SK-N-SH (cell line): ENCODE results near the gene EIF3K.

Experiments used
- EP300 ChIP-seq, 2 experiments: IDR thresholded peaks; 2 replicates each; pipeline versions ENCODE4 v1.4.0 to v1.6.1; 2012; ENCODE audit warnings: borderline replicate concordance in 1 of 2, low read depth in 1 of 2, low read length in 1 of 2
- EZH2phosphoT487 ChIP-seq: fragments of 200-600 bp; sonication (generic); IDR thresholded peaks from 2 replicates; pipeline ENCODE4 v1.6.1; 2017; ENCODE audit warnings: low read depth, mixed run types, mild to moderate bottlenecking, antibody characterized with exemption, moderate library complexity, borderline replicate concordance
- POLR2AphosphoS5 ChIP-seq: IDR thresholded peaks from 2 replicates; pipeline ENCODE4 v1.6.1; 2012; ENCODE audit warnings: low read depth, low read length
- TF ChIP-seq, protein P1 (sequence below): fragments of 200-600 bp; sonication (generic); IDR thresholded peaks from 2 replicates; pipeline ENCODE4 v1.6.1; 2017; ENCODE audit warnings: antibody characterized with exemption, mild to moderate bottlenecking, moderate library complexity
- TF ChIP-seq, protein P2 (sequence below): IDR thresholded peaks from 2 replicates; pipeline ENCODE4; 2012

DNA sequence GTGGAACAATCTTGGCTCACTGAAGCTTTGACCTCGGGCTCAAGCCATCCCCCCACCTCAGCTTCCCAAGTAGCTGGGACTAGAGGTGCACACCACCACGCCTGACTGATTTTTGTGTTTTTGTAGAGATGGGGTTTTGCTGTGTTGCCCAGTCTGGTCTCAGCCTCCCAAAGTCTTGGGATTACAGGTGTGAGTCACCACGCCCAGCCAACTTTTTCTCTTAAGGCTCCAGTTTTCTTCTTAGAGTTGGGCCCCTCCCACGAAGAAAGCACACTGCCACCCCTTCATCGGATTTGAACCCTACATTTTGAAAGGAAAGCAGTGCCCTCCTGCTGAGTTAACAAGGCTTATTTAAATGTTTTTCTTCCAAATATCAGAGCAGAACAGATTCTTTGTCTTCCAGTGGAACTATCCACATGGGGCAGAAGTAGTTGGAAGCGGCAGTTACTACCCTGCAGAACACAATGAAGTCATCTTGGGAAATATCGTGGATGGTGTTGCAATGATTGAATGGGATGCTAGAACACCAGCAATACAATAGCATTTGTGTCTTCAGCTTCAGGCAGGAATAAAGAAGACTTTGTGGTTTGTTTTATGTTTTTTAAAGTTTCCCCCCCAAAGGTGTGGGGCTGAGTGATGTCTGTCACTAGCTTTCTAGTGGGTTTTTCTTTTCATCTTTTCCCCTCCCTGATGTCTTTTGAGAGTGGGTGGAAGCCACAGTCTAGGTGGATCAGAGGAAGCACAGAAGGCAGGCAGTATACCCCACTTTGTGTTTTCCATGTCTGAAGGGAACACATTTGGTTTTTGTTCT, 37.4 kb downstream of the EIF3K start:
- no peak for TF ChIP-seq EZH2phosphoT487
- TF ChIP-seq, protein P1, sequence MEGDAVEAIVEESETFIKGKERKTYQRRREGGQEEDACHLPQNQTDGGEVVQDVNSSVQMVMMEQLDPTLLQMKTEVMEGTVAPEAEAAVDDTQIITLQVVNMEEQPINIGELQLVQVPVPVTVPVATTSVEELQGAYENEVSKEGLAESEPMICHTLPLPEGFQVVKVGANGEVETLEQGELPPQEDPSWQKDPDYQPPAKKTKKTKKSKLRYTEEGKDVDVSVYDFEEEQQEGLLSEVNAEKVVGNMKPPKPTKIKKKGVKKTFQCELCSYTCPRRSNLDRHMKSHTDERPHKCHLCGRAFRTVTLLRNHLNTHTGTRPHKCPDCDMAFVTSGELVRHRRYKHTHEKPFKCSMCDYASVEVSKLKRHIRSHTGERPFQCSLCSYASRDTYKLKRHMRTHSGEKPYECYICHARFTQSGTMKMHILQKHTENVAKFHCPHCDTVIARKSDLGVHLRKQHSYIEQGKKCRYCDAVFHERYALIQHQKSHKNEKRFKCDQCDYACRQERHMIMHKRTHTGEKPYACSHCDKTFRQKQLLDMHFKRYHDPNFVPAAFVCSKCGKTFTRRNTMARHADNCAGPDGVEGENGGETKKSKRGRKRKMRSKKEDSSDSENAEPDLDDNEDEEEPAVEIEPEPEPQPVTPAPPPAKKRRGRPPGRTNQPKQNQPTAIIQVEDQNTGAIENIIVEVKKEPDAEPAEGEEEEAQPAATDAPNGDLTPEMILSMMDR, result no peak
- TF ChIP-seq POLR2AphosphoS5, result no peak
- TF ChIP-seq, protein P2, sequence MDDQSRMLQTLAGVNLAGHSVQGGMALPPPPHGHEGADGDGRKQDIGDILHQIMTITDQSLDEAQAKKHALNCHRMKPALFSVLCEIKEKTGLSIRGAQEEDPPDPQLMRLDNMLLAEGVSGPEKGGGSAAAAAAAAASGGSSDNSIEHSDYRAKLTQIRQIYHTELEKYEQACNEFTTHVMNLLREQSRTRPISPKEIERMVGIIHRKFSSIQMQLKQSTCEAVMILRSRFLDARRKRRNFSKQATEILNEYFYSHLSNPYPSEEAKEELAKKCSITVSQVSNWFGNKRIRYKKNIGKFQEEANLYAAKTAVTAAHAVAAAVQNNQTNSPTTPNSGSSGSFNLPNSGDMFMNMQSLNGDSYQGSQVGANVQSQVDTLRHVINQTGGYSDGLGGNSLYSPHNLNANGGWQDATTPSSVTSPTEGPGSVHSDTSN, result no peak
- TF ChIP-seq EP300 (IDR thresholded peaks at IDR 0.05; ENCODE audit: borderline replicate concordance in 1 of 2, low read depth in 1 of 2, low read length in 1 of 2), result no peak
